AG04450 (cell line): ENCODE results near the gene ZNF341. TPM values are rescaled to one million over a fixed set of nuclear protein-coding genes. Genes with fewer than 3 reads are reported as not detected.

ENCODE experiments used
- CTCF ChIA-PET: fragments of 300-600, 350-600 bp; formaldehyde crosslinking; extraction: SDS; loops from one replicate; lab custom pipeline; 2022; ENCODE audit warnings: antibody characterized with exemption, inconsistent platforms; lab: Charles Lee
- POLR2A ChIA-PET: fragments of 350-600 bp; formaldehyde crosslinking; extraction: SDS; loops from one replicate; lab custom pipeline; 2021; ENCODE audit warnings: antibody characterized with exemption, inconsistent platforms; lab: Yijun Ruan, JAX
- DNase-seq: peaks from one replicate; pipeline ENCODE4 v3.0.0-alpha.2; 2011; ENCODE audit warnings: low read depth, low spot score
- H3K27ac ChIP-seq: one replicate; pipeline ENCODE4 v1.5.1; 2012; ENCODE audit warnings: low read depth, low read length, control low read depth
- H3K27me3 ChIP-seq: one replicate; pipeline ENCODE4 v1.6.0; 2012; ENCODE audit warnings: low read length; ENCODE audit not compliant: control insufficient read depth, insufficient read depth
- H3K4me3 ChIP-seq: 2 replicates; pipeline ENCODE4 v1.5.1; 2011; ENCODE audit warnings: mild to moderate bottlenecking, low read depth, low read length, control low read depth
- H3K9me3 ChIP-seq: 2 replicates; pipeline ENCODE4 v1.5.1; 2012; ENCODE audit warnings: low read length; ENCODE audit not compliant: control insufficient read depth, insufficient read depth
- CTCF ChIP-seq: IDR thresholded peaks from 2 replicates; pipeline ENCODE4 v1.5.1; 2011; ENCODE audit warnings: low read depth, low read length, control low read depth, inconsistent platforms
- polyA plus RNA-seq: library from polyadenylated mRNA; depleted of rRNA; stranded (reverse); fragments of >200 nt; gene quantifications from 2 replicates; pipeline ENCODE4 v1.2.3, GENCODE V29; 2011

Gene ZNF341
- polyA plus RNA-seq, 1 experiment: 1.5 TPM

GRCh38 chr20:33689973-33690372 lies 41.8 kb upstream of the ZNF341 start:
- DNase-seq: no peak
- no peak overlapping the region for H3K27ac ChIP-seq
- H3K4me3 ChIP-seq: no peak overlapping the region
- no peak for TF ChIP-seq CTCF
- no peaks in the 10 kb centered on the region for H3K9me3 ChIP-seq
- CTCF ChIA-PET: no interaction called here
- POLR2A ChIA-PET: no interaction called here
- H3K27me3 ChIP-seq: no peaks in the 10 kb centered on the region

GRCh38 chr20:33693289-33693688 lies 38.5 kb upstream of the ZNF341 start:
- TF ChIP-seq CTCF: no peak
- Histone ChIP-seq H3K27ac (no peak overlapping the region), H3K4me3 (no peak overlapping the region), H3K27me3 (no peaks in the 10 kb centered on the region), H3K9me3 (peaks cover under 1% of the 10 kb centered on the region; the same call in 1 of the 2 replicates)
- POLR2A ChIA-PET: no interaction called here
- DNase-seq: no peak
- CTCF ChIA-PET: no interaction called here

- peak overlapping the region; percentile 2 for H3K27ac ChIP-seq
- no peak for TF ChIP-seq CTCF
- POLR2A ChIA-PET: no interaction called here
- no peak for DNase-seq
- H3K4me3 ChIP-seq: no peak overlapping the region
- CTCF ChIA-PET: interaction anchor here (0.5 kb wide), 1 partner anchor 250 kb away, joined by 3 read pairs; no protein-coding TSS in a partner anchor
- peaks cover 5% of the 10 kb centered on the region; the same call in 1 of the 2 replicates for H3K9me3 ChIP-seq
- H3K27me3 ChIP-seq: no peaks in the 10 kb centered on the region
These were observed 37.8 kb upstream of the ZNF341 start for GRCh38 chr20:33693741-33694638.

- no peak overlapping the region for H3K27ac ChIP-seq
- CTCF ChIA-PET: interaction anchor here (0.5 kb wide), 1 partner anchor 250 kb away, joined by 3 read pairs; no protein-coding TSS in a partner anchor
- POLR2A ChIA-PET: no interaction called here
These were observed 37.2 kb upstream of the ZNF341 start for GRCh38 chr20:33694639-33695012.

More at GRCh38 chr20:33694639-33695012, 37.2 kb upstream of the ZNF341 start:
- H3K27me3 ChIP-seq: no peaks in the 10 kb centered on the region
- TF ChIP-seq CTCF: no peak
- H3K4me3 ChIP-seq: no peak overlapping the region
- H3K9me3 ChIP-seq: peaks cover 5% of the 10 kb centered on the region; the same call in 1 of the 2 replicates
- DNase-seq: no peak
